Lower lobe of right lung (tissue), 2 donors: ENCODE results near the gene OR2V1. TPM values are rescaled to one million over a fixed set of nuclear protein-coding genes. Genes with fewer than 3 reads are reported as not detected.

Experiments
- ATAC-seq, 2 donors: fragments of 200-7000 bp; cut with Tn5 transposase; one replicate each; pipeline ENCODE4 v1.9.1; 2020 to 2022; ENCODE audit warnings: mild to moderate bottlenecking in 2 of 2, moderate library complexity in 2 of 2
- DNase-seq: peaks from one replicate; pipeline ENCODE4 v3.0.0-alpha.2; 2020
- H3K27ac ChIP-seq: fragments of 200-600 bp; one replicate; pipeline ENCODE4 v1.8.0; 2022
- H3K27me3 ChIP-seq: fragments of 200-600 bp; one replicate; pipeline ENCODE4 v1.8.0; 2022; ENCODE audit warnings: low read depth
- H3K36me3 ChIP-seq: fragments of 200-600 bp; one replicate; pipeline ENCODE4 v1.8.0; 2022; ENCODE audit warnings: mild to moderate bottlenecking
- H3K4me1 ChIP-seq: fragments of 200-600 bp; one replicate; pipeline ENCODE4 v1.8.0; 2022
- H3K4me3 ChIP-seq: fragments of 200-600 bp; one replicate; pipeline ENCODE4 v1.8.0; 2022; ENCODE audit warnings: mild to moderate bottlenecking
- H3K9me3 ChIP-seq: fragments of 200-600 bp; one replicate; pipeline ENCODE4 v1.8.0; 2022
- CTCF ChIP-seq: fragments of 200-600 bp; IDR thresholded peaks from one replicate; pipeline ENCODE4 v1.8.0; 2022; ENCODE audit warnings: antibody characterized with exemption, mild to moderate bottlenecking
- intact Hi-C: fragments of 100-400 bp; cut with DNase I; formaldehyde crosslinking; loops from one replicate; pipeline ENCODE4 v1.11.0; 2022
- total RNA-seq: library from RNA; stranded (reverse); fragmentation: NEBNext Ultra II Directional; extraction: Animal tissue kit (Norgen Biotek cat#: 25700); gene quantifications from one replicate; pipeline ENCODE4 v1.2.1, GENCODE V29; 2021
- donor health status: DM: no; HTN: yes; CAD: no; lungs with severe emphysema.

Gene OR2V1
- total RNA-seq, 1 donor from 2014 or later, result not detected

- Histone ChIP-seq H3K27me3 (peaks cover 6% of the 10 kb centered on the region), H3K27ac (no peak overlapping the region), H3K4me3 (no peak overlapping the region), H3K4me1 (no peaks in the 10 kb centered on the region), H3K36me3 (no peaks in the 10 kb centered on the region), H3K9me3 (no peaks in the 10 kb centered on the region)
- intact Hi-C loops, result no loop called here
- no peak for TF ChIP-seq CTCF
- DNase-seq, result no peak
- no peak for ATAC-seq
Measured at GRCh38 chr5:181084621-181085195, 46.3 kb downstream of the OR2V1 start.

DNA sequence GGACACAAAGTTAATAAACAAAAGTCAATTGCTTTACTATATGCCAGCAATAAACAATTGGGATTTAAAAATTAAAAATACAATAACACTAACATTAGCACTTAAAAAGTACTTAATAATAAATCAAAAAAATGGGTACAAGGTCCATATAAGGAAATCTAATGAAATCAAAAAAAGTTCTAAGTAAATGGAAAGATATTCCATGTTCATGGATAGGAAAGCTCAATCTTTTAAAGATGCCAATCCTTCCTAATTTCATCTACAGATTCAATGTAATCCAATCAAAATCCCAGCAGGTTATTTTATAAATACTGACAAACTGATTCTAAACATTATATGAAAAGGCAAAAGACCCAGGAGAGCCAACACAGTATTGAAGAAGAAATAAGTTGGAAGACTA, 49.0 kb downstream of the OR2V1 start:
- H3K27ac ChIP-seq, result no peak overlapping the region
- no peak for ATAC-seq
- no peak for DNase-seq
- no peak overlapping the region for H3K4me3 ChIP-seq
- H3K27me3 ChIP-seq, result peaks cover 6% of the 10 kb centered on the region
- no peaks in the 10 kb centered on the region for H3K36me3 ChIP-seq
- intact Hi-C loops, result no loop called here
- H3K9me3 ChIP-seq, result no peaks in the 10 kb centered on the region
- no peaks in the 10 kb centered on the region for H3K4me1 ChIP-seq
- TF ChIP-seq CTCF, result no peak

GRCh38 chr5:181076920-181077319, 54.0 kb downstream of the OR2V1 start:
- Histone ChIP-seq H3K27me3 (peaks cover 3% of the 10 kb centered on the region), H3K27ac (no peak overlapping the region), H3K9me3 (no peaks in the 10 kb centered on the region), H3K4me3 (no peak overlapping the region), H3K36me3 (no peaks in the 10 kb centered on the region), H3K4me1 (no peaks in the 10 kb centered on the region)
- intact Hi-C loops, result no loop called here
- ATAC-seq (no peak), DNase-seq (no peak)
- TF ChIP-seq CTCF, result no peak

Other genes with a start within 250 kb of the OR2V1 start
- 5.3 TPM for gene BTNL8, start 232.0 kb downstream of the OR2V1 start, total RNA-seq
- not detected for gene BTNL3, start 142.3 kb downstream of the OR2V1 start, total RNA-seq
- 125 TPM for gene BTNL9, start 90.9 kb downstream of the OR2V1 start, total RNA-seq
- not detected for gene OR2V2, start 16.4 kb upstream of the OR2V1 start, total RNA-seq
- 4.3 TPM for gene TRIM7, start 74.0 kb upstream of the OR2V1 start, total RNA-seq
- gene TRIM41, start 92.1 kb upstream of the OR2V1 start, total RNA-seq, result 29.1 TPM
- gene RACK1, start 112.7 kb upstream of the OR2V1 start, total RNA-seq, result 1,202 TPM
- gene TRIM52, start 130.0 kb upstream of the OR2V1 start, total RNA-seq, result 20.8 TPM
- gene OR4F3, start 236.1 kb upstream of the OR2V1 start, total RNA-seq, result not detected